Right ventricle myocardium superior (tissue), 1 donor: ENCODE results near the gene SPATA21. TPM values are rescaled to one million over a fixed set of nuclear protein-coding genes. Genes with fewer than 3 reads are reported as not detected.
"Not testable (repeated sequence)": the region's sequence is repeated elsewhere in the genome, so short reads cannot be mapped to it uniquely, and the experiment has no call there.

Experiments used
- ATAC-seq: fragments of 200-7000 bp; cut with Tn5 transposase; one replicate; pipeline ENCODE4 v1.9.1; 2020; ENCODE audit warnings: mild to moderate bottlenecking; ENCODE audit not compliant: poor library complexity
- DNase-seq: peaks from one replicate; pipeline ENCODE4 v3.0.0-alpha.2; 2020
- intact Hi-C: fragments of 100-400 bp; cut with DNase I; formaldehyde crosslinking; loops from one replicate; pipeline ENCODE4 v1.11.2; 2022
- total RNA-seq: library from RNA; stranded (reverse); fragmentation: NEBNext Ultra II Directional; extraction: Animal tissue kit (Norgen Biotek cat#: 25700); gene quantifications from one replicate; pipeline ENCODE4 v1.2.1, GENCODE V29; 2021
- donor health status: DM: no; HTN: yes; CAD: no; lungs with severe emphysema.

The SPATA21 gene
- total RNA-seq, 1 donor from 2014 or later = not detected

GRCh38 chr1:16458831-16459230 is 21.6 kb upstream of the SPATA21 start:
- DNase-seq (no peak), ATAC-seq (peak; percentile 19)
- intact Hi-C loops = no loop called here

GRCh38 chr1:16456151-16456550 is 18.9 kb upstream of the SPATA21 start:
- ATAC-seq, intact Hi-C loops, DNase-seq: not testable (repeated sequence)

- ATAC-seq = peak; percentile 67
- DNase-seq, intact Hi-C loops: not testable (repeated sequence)
Observed at GRCh38 chr1:16454909-16455308, 17.7 kb upstream of the SPATA21 start.

- intact Hi-C loops = no loop called here
- no peak for DNase-seq
- no peak for ATAC-seq
Observed at GRCh38 chr1:16451841-16452528, 14.8 kb upstream of the SPATA21 start.

- intact Hi-C loops = no loop called here
- no peak for ATAC-seq
- no peak for DNase-seq
Observed at GRCh38 chr1:16450863-16451481, 13.7 kb upstream of the SPATA21 start.

- intact Hi-C loops = loop anchor here (10.0 kb wide), 1 partner anchor 165 kb away; the partner anchor contains the start of gene NBPF1
- ATAC-seq (no peak), DNase-seq (no peak)
Observed at GRCh38 chr1:16449666-16450065, 12.4 kb upstream of the SPATA21 start.

- ATAC-seq (no peak), DNase-seq (no peak)
- intact Hi-C loops = loop anchor here (10.0 kb wide), 1 partner anchor 166 kb away; the partner anchor contains the start of gene NBPF1
Observed at GRCh38 chr1:16449065-16449464, 11.8 kb upstream of the SPATA21 start.

GRCh38 chr1:16447641-16448040 is 10.4 kb upstream of the SPATA21 start:
- ATAC-seq = no peak
- intact Hi-C loops = loop anchor here (10.0 kb wide), 1 partner anchor 167 kb away; the partner anchor contains the start of gene NBPF1
- DNase-seq = no peak

GRCh38 chr1:16446116-16446515 is 8.9 kb upstream of the SPATA21 start:
- intact Hi-C loops = loop anchor here (10.0 kb wide), 1 partner anchor 169 kb away; the partner anchor contains the start of gene NBPF1
- ATAC-seq (no peak), DNase-seq (no peak)

- no peak for DNase-seq
- intact Hi-C loops = loop anchor here (10.0 kb wide), 1 partner anchor 170 kb away; the partner anchor contains the start of gene NBPF1
- no peak for ATAC-seq
Observed at GRCh38 chr1:16445052-16445451, 7.8 kb upstream of the SPATA21 start.

- ATAC-seq (no peak), DNase-seq (no peak)
Observed at GRCh38 chr1:16443975-16444770, 6.9 kb upstream of the SPATA21 start.

GRCh38 chr1:16442941-16443340 is 5.7 kb upstream of the SPATA21 start:
- no peak for ATAC-seq
- intact Hi-C loops = loop anchor here (10.0 kb wide), 1 partner anchor 172 kb away; the partner anchor contains the start of gene NBPF1
- no peak for DNase-seq

More at GRCh38 chr1:16443975-16444770, 6.9 kb upstream of the SPATA21 start:
- intact Hi-C loops = loop anchor here (10.0 kb wide), 1 partner anchor 171 kb away; the partner anchor contains the start of gene NBPF1

- ATAC-seq (no peak), DNase-seq (no peak)
- intact Hi-C loops = loop anchor here (10.0 kb wide), 1 partner anchor 173 kb away; the partner anchor contains the start of gene NBPF1
Observed at GRCh38 chr1:16442265-16442664, 5.0 kb upstream of the SPATA21 start.

- intact Hi-C loops = loop anchor here (10.0 kb wide), 1 partner anchor 174 kb away; the partner anchor contains the start of gene NBPF1
- peak; percentile 6 for ATAC-seq
Observed at GRCh38 chr1:16441282-16441665, 4.0 kb upstream of the SPATA21 start.

GRCh38 chr1:16440470-16441281 is 3.5 kb upstream of the SPATA21 start, which contains the start of gene NECAP2:
NECAP2 (plus strand) TSS chr1:16440724; CDS start chr1:16440762, 38 bp downstream.
- ATAC-seq = peak; percentile 97
- DNase-seq = peak; percentile 97
- intact Hi-C loops = loop anchor here (10.0 kb wide), 1 partner anchor 174 kb away; the partner anchor contains the start of gene NBPF1

More at GRCh38 chr1:16441282-16441665, 4.0 kb upstream of the SPATA21 start:
- DNase-seq = no peak

- peak; percentile 20 for ATAC-seq
Observed at GRCh38 chr1:16440131-16440469, 2.9 kb upstream of the SPATA21 start.

GRCh38 chr1:16438924-16439323 is 1.7 kb upstream of the SPATA21 start:
- intact Hi-C loops = no loop called here

More at GRCh38 chr1:16440131-16440469, 2.9 kb upstream of the SPATA21 start:
- intact Hi-C loops = loop anchor here (10.0 kb wide), 1 partner anchor 175 kb away; the partner anchor contains the start of gene NBPF1
- no peak for DNase-seq

GRCh38 chr1:16438516-16438915 is 1.3 kb upstream of the SPATA21 start:
- DNase-seq (no peak), ATAC-seq (no peak)
- intact Hi-C loops = no loop called here

More at GRCh38 chr1:16438924-16439323, 1.7 kb upstream of the SPATA21 start:
- ATAC-seq (no peak), DNase-seq (no peak)
